Prostate gland (tissue), 2 donors: ENCODE data around the gene ITPR1. TPM values are rescaled to one million over a fixed set of nuclear protein-coding genes. Genes with fewer than 3 reads are reported as not detected.

Experiments
- DNase-seq: peaks from one replicate; pipeline ENCODE4 v3.0.0-alpha.2; 2019; ENCODE audit warnings: low spot score
- H3K27ac ChIP-seq, 2 donors: fragments of 200-600 bp; sonication (generic); 2 replicates each; pipeline ENCODE4 v1.5.1; 2017 to 2019
- H3K27me3 ChIP-seq: fragments of 200-600 bp; sonication (generic); replicated peaks from 2 replicates; pipeline ENCODE4 v1.5.1; 2019; ENCODE audit not compliant: insufficient read depth
- H3K36me3 ChIP-seq, 2 donors: fragments of 200-600 bp; sonication (generic); 1 replicate in 1 of 2; 2 replicates in 1 of 2; pipeline versions ENCODE4 v1.5.1 to v1.8.1; 2017 to 2019
- H3K4me1 ChIP-seq: fragments of 200-600 bp; sonication (generic); replicated peaks from 2 replicates; pipeline ENCODE4 v1.5.1; 2019
- H3K4me3 ChIP-seq, 2 donors: fragments of 200-600 bp; sonication (generic); 2 replicates each; pipeline ENCODE4 v1.5.1; 2017 to 2019
- H3K9me3 ChIP-seq: fragments of 200-600 bp; sonication (generic); 2 replicates; pipeline ENCODE4 v1.5.1; 2017
- POLR2A ChIP-seq: fragments of 450-650 bp; IDR thresholded peaks from one replicate; pipeline ENCODE4 v1.6.1; 2016; ENCODE audit warnings: antibody characterized with exemption, mild to moderate bottlenecking
- POLR2AphosphoS5 ChIP-seq: sonication (generic); formaldehyde crosslinking; IDR thresholded peaks from one replicate; pipeline ENCODE4 v1.6.1; 2017; ENCODE audit warnings: antibody characterized with exemption
- WGBS: methylation state at CpG from one replicate; pipeline ENCODE4 v1.1.5; 2018; 5-methylcytosine and 5-hydroxymethylcytosine counted together
- intact Hi-C: fragments of 100-400 bp; cut with DNase I; formaldehyde crosslinking; loops from one replicate; pipeline ENCODE4 v1.14.2; 2022
- total RNA-seq, 2 donors: library from RNA; depleted of rRNA; stranded (reverse); fragments of >200 nt; gene quantifications; one replicate each; pipeline ENCODE4 v1.1.0, GENCODE V29; 2016
- TF ChIP-seq, protein P1 (sequence below), 4 experiments: fragments of 200-600 bp in 2 of 4; fragments of 450-650 bp in 2 of 4; sonication (generic) in 2 of 4; IDR thresholded peaks; 1 replicate in 3 of 4; 2 replicates in 1 of 4; pipeline ENCODE4 v1.5.1; 2016 to 2019; ENCODE audit warnings: antibody characterized with exemption in 4 of 4, mild to moderate bottlenecking in 2 of 4, moderate library complexity in 2 of 4

The ITPR1 gene
- total RNA-seq, 2 donors from 2014 or later: 80.0 to 126 TPM

DNA sequence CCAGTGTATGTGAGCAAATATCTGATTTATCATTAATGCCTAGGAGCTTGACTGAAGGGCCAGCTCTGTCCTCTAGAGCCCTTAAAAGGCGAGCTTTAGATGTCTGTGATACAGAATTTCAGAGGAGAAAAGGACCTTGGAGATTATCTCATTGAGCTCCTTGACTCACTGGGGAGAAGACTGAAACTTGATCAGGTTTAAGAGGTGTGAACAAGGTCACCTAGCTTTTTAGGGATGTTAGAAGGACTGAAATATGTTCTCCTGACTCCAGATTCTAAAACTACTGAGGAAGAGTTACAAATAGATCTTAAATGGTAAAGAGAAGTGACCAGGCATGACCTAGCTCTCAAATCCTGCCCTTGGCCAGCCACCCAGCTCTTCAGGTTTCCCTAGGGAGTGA, 292.4 kb downstream of the ITPR1 start:
- Histone ChIP-seq H3K27me3 (no peaks in the 10 kb centered on the region), H3K4me3 (no peak overlapping the region), H3K4me1 (no peaks in the 10 kb centered on the region), H3K36me3 (peaks cover 2 to 9% of the 10 kb centered on the region in 2 donors), H3K9me3 (no peaks in the 10 kb centered on the region), H3K27ac (no peak overlapping the region)
- intact Hi-C loops: no loop called here
- TF ChIP-seq POLR2AphosphoS5 (no peak), POLR2A (no peak)
- TF ChIP-seq, protein P1, sequence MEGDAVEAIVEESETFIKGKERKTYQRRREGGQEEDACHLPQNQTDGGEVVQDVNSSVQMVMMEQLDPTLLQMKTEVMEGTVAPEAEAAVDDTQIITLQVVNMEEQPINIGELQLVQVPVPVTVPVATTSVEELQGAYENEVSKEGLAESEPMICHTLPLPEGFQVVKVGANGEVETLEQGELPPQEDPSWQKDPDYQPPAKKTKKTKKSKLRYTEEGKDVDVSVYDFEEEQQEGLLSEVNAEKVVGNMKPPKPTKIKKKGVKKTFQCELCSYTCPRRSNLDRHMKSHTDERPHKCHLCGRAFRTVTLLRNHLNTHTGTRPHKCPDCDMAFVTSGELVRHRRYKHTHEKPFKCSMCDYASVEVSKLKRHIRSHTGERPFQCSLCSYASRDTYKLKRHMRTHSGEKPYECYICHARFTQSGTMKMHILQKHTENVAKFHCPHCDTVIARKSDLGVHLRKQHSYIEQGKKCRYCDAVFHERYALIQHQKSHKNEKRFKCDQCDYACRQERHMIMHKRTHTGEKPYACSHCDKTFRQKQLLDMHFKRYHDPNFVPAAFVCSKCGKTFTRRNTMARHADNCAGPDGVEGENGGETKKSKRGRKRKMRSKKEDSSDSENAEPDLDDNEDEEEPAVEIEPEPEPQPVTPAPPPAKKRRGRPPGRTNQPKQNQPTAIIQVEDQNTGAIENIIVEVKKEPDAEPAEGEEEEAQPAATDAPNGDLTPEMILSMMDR (IDR thresholded peaks at IDR 0.05): no peak
- 100% methylated on average over 1 of the region's 1 CpG for WGBS
- no peak for DNase-seq

DNA sequence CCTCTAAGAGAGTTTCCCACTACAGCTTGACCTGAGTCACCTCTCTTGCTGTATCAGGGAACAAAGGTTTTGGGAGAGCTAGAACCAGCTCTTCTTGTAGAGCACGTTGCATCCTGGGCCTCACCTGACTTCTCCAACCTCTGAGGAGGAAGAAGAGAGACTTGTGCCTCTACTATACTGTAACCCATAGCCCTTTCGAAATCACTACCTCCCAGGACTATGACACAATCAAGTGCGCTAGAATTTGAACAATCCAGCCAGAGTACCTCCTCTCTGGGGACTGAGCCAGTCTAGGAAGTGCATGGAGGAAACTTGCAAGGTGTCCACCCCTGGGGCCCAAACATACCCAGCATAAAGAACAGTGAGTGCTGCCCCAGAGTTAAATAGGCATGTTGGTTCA, 293.3 kb downstream of the ITPR1 start:
- no peaks in the 10 kb centered on the region for H3K27me3 ChIP-seq
- 93% methylated on average over 3 of the region's 3 CpGs for WGBS
- intact Hi-C loops: no loop called here
- no peaks in the 10 kb centered on the region for H3K4me1 ChIP-seq
- peak overlapping the region in 1 of 2 donors; percentile 12 for H3K27ac ChIP-seq
- no peak overlapping the region for H3K4me3 ChIP-seq
- peaks cover 2 to 9% of the 10 kb centered on the region in 2 donors for H3K36me3 ChIP-seq
- DNase-seq: peak; percentile 39
- TF ChIP-seq, protein P1 (IDR thresholded peaks at IDR 0.05): no peak
- TF ChIP-seq POLR2AphosphoS5: peak; percentile 42
- TF ChIP-seq POLR2A: no peak
- no peaks in the 10 kb centered on the region for H3K9me3 ChIP-seq

DNA sequence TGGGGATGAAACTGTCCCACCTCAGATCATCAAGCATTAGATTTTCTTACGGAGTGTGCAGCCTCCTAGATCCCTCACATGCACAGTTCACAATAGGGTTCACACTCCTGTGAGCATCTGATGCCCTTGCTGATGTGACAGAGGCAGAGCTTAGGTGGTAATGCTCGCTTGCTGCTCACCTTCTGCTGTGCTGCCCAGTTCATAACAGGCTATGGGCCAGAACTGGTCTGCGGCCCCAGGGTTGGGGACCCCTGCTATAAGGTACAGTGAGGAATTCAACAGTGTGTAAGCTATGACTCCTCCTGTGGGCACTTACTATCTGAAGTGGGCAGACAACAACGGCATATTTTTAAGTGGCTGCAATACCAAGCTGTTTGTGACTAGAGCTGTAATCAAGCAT, 298.2 kb downstream of the ITPR1 start:
- 98% methylated on average over 4 of the region's 4 CpGs for WGBS
- Histone ChIP-seq H3K9me3 (no peaks in the 10 kb centered on the region), H3K36me3 (peaks cover 4 to 9% of the 10 kb centered on the region in 2 donors), H3K27me3 (no peaks in the 10 kb centered on the region), H3K4me1 (no peaks in the 10 kb centered on the region), H3K4me3 (no peak overlapping the region), H3K27ac (no peak overlapping the region)
- DNase-seq: no peak
- TF ChIP-seq POLR2AphosphoS5: no peak
- no peak for TF ChIP-seq POLR2A
- TF ChIP-seq, protein P1 (IDR thresholded peaks at IDR 0.05): no peak
- intact Hi-C loops: no loop called here

DNA sequence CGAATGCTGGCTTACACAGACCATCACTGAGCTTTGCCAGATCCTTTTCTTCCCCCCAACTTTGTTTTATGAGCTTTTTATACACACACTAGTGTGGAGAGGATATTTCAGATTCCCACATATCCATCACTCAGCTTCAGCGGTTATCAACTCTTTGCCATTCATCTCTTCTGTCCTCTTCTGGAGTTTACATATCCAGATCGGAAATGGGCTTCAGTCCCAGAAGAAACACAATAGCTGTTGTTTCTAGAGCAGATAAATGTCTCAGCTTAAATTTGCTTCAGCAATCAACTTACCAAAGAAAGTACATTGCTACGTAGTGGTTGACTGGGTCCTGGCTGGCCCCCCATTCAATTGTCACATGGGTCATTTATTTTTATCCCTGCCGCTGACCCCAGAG, 300.2 kb downstream of the ITPR1 start:
- WGBS: 92% methylated on average over 5 of the region's 5 CpGs
- H3K36me3 ChIP-seq: peaks cover 4 to 6% of the 10 kb centered on the region in 2 donors

DNA sequence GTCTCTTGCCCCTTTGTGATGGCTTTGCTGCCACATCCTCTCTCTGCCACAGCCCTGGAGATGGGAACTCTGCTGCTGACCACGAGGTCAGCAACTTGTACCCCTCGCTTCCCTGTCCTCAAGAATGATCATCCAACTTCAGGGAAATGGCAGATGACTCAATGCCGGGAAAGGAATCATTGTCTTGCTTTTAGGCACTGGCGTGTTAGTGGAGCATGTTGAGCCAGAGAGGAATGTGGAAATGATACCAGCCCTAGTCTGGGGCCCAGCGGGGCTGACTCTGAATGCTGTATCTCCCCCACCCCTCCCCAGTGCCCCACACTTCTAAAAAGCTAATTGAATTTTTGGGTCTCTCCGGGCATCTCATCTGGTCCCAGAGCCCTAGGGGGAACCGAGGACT, 301.2 kb downstream of the ITPR1 start:
- intact Hi-C loops: no loop called here
- Histone ChIP-seq H3K27me3 (no peaks in the 10 kb centered on the region), H3K9me3 (no peaks in the 10 kb centered on the region), H3K4me1 (no peaks in the 10 kb centered on the region), H3K36me3 (peaks cover 0 to 4% of the 10 kb centered on the region in 2 donors), H3K27ac (no peak overlapping the region), H3K4me3 (no peak overlapping the region)
- TF ChIP-seq POLR2AphosphoS5 (no peak), POLR2A (no peak)
- TF ChIP-seq, protein P1 (IDR thresholded peaks at IDR 0.05): no peak
- DNase-seq: no peak
- WGBS: 93% methylated on average over 7 of the region's 7 CpGs

More for the DNA sequence above, 300.2 kb downstream of the ITPR1 start:
- Histone ChIP-seq H3K27me3 (no peaks in the 10 kb centered on the region), H3K4me1 (no peaks in the 10 kb centered on the region), H3K9me3 (no peaks in the 10 kb centered on the region), H3K4me3 (no peak overlapping the region), H3K27ac (no peak overlapping the region)
- DNase-seq: no peak
- TF ChIP-seq POLR2AphosphoS5 (no peak), POLR2A (no peak)
- TF ChIP-seq, protein P1 (IDR thresholded peaks at IDR 0.05): no peak
- intact Hi-C loops: no loop called here
